Chondrocyte (in vitro differentiated cells): ENCODE measurements around the gene C6orf132. TPM values are rescaled to one million over a fixed set of nuclear protein-coding genes. Genes with fewer than 3 reads are reported as not detected.
"Not testable (repeated sequence)": the region's sequence is repeated elsewhere in the genome, so short reads cannot be mapped to it uniquely, and the experiment has no call there.

Experiments used
- DNase-seq: peaks from one replicate; pipeline ENCODE4 v3.0.0; 2021; ENCODE audit warnings: mixed read lengths, low spot score
- H3K27ac Mint-ChIP-seq: one replicate; pipeline ENCODE4 v1.8.0; 2021; ENCODE audit warnings: mild to moderate bottlenecking, moderate library complexity, mixed read lengths; ENCODE audit not compliant: unreplicated experiment
- H3K27me3 Mint-ChIP-seq: 2 replicates; pipeline ENCODE4 v1.8.0; 2021; ENCODE audit warnings: low read depth, mixed read lengths
- H3K36me3 Mint-ChIP-seq: 2 replicates; pipeline ENCODE4 v1.8.0; 2021; ENCODE audit warnings: low read depth, mixed read lengths
- H3K4me1 Mint-ChIP-seq: 2 replicates; pipeline ENCODE4 v1.8.0; 2021; ENCODE audit warnings: low read depth, mild to moderate bottlenecking, mixed read lengths
- H3K4me3 Mint-ChIP-seq: one replicate; pipeline ENCODE4 v1.8.0; 2021; ENCODE audit warnings: mild to moderate bottlenecking, moderate library complexity, mixed read lengths; ENCODE audit not compliant: unreplicated experiment
- H3K9me3 Mint-ChIP-seq: 2 replicates; pipeline ENCODE4 v1.8.0; 2021; ENCODE audit warnings: low read depth, mixed read lengths
- total RNA-seq: library from RNA; stranded (reverse); gene quantifications from 3 replicates; pipeline ENCODE4 v1.2.1, GENCODE V29; 2021
- TF ChIP-seq, protein P1 (sequence below): fragments of 200-600 bp; sonication (generic); IDR thresholded peaks from 2 replicates; pipeline ENCODE4 v1.5.0; 2021; ENCODE audit warnings: antibody characterized with exemption, mild to moderate bottlenecking, moderate library complexity

Gene C6orf132
- total RNA-seq, 1 donor from 2014 or later = 5.8 TPM

DNA sequence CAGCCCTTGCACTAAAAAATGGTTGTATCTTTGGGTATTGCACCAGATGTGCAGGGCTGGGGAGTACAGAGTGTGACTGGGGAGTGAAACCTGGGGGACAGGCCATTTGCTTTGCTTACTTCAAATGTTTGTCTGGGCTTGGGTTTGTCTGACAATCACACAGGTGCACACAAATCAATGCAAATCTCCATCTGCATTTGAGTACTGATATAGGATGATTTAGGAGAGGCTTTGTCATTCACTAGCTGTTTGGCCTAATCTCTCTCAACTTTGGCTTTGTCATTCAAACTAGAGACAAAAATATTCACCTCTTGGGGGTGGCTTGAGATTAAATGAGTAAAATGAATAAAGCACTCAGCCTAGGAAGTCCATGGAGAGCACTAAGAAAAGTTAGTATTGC lies 34.6 kb upstream of the C6orf132 start:
- H3K27ac Mint-ChIP-seq = no peak overlapping the region
- no peaks in the 10 kb centered on the region for H3K9me3 Mint-ChIP-seq

DNA sequence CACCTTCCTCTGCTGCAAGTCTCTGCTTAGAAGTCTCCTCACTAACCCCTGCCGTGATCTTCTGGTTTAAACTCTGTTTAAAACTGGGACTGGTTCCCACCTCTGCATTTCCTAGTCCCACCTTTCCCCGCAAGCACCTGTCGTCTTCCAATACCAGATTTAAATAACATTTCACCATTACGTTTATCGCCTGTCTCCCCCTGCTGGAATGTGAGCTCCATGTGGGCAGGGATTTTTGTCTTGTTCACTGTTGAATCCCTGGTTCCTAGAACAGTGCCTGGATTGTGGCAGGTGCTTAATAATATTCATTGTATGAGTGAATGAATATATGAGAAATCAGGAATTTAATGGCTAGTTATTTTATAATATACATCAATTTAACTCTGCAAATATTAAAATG lies 33.4 kb upstream of the C6orf132 start:
- TF ChIP-seq, protein P1, sequence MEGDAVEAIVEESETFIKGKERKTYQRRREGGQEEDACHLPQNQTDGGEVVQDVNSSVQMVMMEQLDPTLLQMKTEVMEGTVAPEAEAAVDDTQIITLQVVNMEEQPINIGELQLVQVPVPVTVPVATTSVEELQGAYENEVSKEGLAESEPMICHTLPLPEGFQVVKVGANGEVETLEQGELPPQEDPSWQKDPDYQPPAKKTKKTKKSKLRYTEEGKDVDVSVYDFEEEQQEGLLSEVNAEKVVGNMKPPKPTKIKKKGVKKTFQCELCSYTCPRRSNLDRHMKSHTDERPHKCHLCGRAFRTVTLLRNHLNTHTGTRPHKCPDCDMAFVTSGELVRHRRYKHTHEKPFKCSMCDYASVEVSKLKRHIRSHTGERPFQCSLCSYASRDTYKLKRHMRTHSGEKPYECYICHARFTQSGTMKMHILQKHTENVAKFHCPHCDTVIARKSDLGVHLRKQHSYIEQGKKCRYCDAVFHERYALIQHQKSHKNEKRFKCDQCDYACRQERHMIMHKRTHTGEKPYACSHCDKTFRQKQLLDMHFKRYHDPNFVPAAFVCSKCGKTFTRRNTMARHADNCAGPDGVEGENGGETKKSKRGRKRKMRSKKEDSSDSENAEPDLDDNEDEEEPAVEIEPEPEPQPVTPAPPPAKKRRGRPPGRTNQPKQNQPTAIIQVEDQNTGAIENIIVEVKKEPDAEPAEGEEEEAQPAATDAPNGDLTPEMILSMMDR = peak; percentile 63
- H3K9me3 Mint-ChIP-seq = no peaks in the 10 kb centered on the region
- H3K4me3 Mint-ChIP-seq = no peak overlapping the region
- no peaks in the 10 kb centered on the region for H3K27me3 Mint-ChIP-seq
- no peak for DNase-seq
- H3K4me1 Mint-ChIP-seq = no peaks in the 10 kb centered on the region
- no peaks in the 10 kb centered on the region for H3K36me3 Mint-ChIP-seq
- no peak overlapping the region for H3K27ac Mint-ChIP-seq

More for the DNA sequence above, 34.6 kb upstream of the C6orf132 start:
- Mint-ChIP-seq H3K36me3 (no peaks in the 10 kb centered on the region), H3K4me1 (no peaks in the 10 kb centered on the region), H3K4me3 (no peak overlapping the region), H3K27me3 (no peaks in the 10 kb centered on the region)
- TF ChIP-seq, protein P1 = no peak
- no peak for DNase-seq

DNA sequence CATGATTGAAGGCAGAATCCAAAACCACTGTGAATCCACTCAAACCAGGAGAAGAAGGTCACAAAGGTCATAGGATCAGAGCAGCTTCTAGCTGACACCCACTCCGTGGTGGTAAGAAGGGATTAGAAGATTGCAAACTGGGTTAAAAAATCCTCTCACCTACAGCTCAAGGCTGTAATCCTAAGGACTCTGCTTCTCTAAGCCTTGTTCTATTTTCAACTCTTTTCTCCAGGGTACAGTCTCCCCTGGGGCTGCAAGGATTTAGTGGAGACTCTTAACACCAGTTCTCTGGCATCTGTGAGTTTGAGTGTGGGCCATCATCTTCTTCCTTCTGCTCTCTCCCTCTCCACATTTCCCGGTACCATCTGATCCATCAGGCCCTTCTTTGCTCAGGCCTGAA lies 30.7 kb upstream of the C6orf132 start, which contains the start of gene GUCA1A:
Gene GUCA1A, plus strand, starts transcription at position 264 of the 400 bp plus-strand sequence. CDS start 250 bp downstream, outside the sequence.
- Mint-ChIP-seq H3K27me3 (no peaks in the 10 kb centered on the region), H3K36me3 (no peaks in the 10 kb centered on the region), H3K4me1 (no peaks in the 10 kb centered on the region), H3K27ac (no peak within 1 kb of the TSS), H3K4me3 (no peak within 1 kb of the TSS), H3K9me3 (no peaks in the 10 kb centered on the region)
- DNase-seq = no peak
- TF ChIP-seq, protein P1 = no peak

DNA sequence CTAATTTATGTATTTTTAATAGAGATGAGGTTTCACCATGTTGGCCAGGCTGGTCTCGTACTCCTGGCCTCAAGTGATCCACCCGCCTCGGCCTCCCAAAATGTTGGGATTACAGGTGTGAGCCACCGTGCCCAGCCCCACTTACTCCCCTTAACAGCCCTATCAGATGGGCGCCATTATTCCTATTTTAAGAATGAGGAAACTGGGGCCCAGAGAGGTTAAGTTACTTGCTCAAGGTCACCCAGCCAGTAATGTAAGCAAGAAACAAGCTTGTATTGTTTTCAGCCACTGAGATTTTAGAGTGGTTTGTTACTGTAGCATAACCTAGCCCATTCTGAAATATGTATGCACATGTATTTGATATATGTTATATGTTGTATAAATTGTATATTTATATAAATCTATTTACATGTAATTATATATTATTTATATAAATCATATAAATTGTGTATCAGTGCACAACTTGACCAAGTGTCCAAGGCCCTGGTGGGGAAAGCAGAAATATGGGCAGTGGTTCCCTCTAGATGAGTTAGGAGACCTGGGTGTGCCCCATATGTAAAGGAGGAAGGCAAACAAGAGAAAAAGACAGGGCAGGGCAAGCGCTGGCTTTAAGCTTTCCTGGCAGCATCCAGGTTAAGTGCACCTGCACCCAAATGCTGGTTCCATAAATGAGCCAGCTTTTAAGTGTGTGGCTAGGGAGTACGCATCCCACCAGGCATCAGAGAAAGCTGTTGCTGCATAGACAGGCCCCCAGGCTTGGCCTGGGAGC lies 29.6 kb upstream of the C6orf132 start:
- no peaks in the 10 kb centered on the region for H3K9me3 Mint-ChIP-seq
- DNase-seq = no peak
- H3K4me1 Mint-ChIP-seq = no peaks in the 10 kb centered on the region
- H3K4me3 Mint-ChIP-seq = no peak overlapping the region
- H3K27me3 Mint-ChIP-seq = no peaks in the 10 kb centered on the region
- no peak overlapping the region for H3K27ac Mint-ChIP-seq
- TF ChIP-seq, protein P1 = no peak
- H3K36me3 Mint-ChIP-seq = no peaks in the 10 kb centered on the region

DNA sequence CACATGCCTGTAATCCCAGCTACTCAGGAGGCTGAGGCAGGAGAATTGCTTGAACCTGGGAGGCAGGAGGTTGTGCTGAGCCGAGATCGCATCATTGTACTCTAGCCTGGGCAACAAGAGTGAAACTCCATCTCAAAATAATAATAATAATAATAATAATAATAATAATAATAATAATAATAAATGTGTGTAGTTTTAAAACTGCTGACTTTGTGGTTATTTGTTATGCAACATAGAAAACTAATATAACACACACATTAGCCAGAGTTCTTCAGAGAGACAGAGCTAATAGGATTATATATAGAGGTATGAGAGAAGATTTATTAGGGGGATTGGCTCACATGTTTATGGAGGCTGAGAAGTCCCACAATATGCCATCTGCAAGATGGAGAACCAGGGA lies 27.4 kb upstream of the C6orf132 start:
- not testable (repeated sequence) for H3K9me3 Mint-ChIP-seq, DNase-seq, H3K4me1 Mint-ChIP-seq, H3K27me3 Mint-ChIP-seq, H3K4me3 Mint-ChIP-seq, H3K36me3 Mint-ChIP-seq, H3K27ac Mint-ChIP-seq

DNA sequence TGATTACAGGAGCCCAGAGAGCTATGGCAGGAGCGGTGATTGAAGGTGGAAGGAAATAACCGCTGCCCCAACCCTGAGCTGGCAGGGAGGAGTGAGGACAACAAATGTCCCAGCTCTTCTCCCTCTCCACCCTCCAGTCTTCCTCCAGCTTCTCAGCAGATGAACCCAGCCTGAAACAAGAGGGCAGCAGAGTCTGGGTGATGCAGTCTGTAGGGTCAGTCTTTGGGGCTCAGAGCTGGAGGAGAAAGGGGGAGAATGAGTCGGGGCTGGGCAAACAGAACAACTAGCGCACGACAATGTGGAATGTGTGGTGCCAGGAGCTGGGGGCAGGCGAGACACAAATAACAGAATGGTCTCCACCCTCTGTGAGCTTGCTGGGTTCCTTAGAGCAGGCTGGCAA lies 26.2 kb upstream of the C6orf132 start:
- TF ChIP-seq, protein P1 = peak; percentile 33
- no peak for DNase-seq
- H3K4me1 Mint-ChIP-seq = peaks cover 16% of the 10 kb centered on the region
- no peaks in the 10 kb centered on the region for H3K9me3 Mint-ChIP-seq
- no peaks in the 10 kb centered on the region for H3K36me3 Mint-ChIP-seq
- H3K27ac Mint-ChIP-seq = no peak overlapping the region
- H3K27me3 Mint-ChIP-seq = no peaks in the 10 kb centered on the region
- H3K4me3 Mint-ChIP-seq = no peak overlapping the region
